Adipose tissue (tissue), 3 donors: Measurements from ENCODE around the gene LRRC2. TPM values are rescaled to one million over a fixed set of nuclear protein-coding genes. Genes with fewer than 3 reads are reported as not detected.

Experiments used
- H3K27ac ChIP-seq: one replicate; pipeline ENCODE4 v1.5.1; 2013; ENCODE audit warnings: low read depth, low read length
- WGBS, 3 donors: extraction: QIAGEN DNeasy Blood & Tissue Kit; methylation state at CpG; one replicate each; pipeline ENCODE4 v1.1.7; 2013; 5-methylcytosine and 5-hydroxymethylcytosine counted together
- polyA plus RNA-seq, 3 donors: library from polyadenylated mRNA; stranded (reverse); fragments of 200-250 nt; gene quantifications; one replicate each; pipeline ENCODE4 v1.2.3, GENCODE V29; 2013
- donor health status: healthy with polysubstance abuse.
- donor health status: Bipolar disorder and iron deficiency.
- donor health status: healthy.

Gene LRRC2
- polyA plus RNA-seq, 3 donors, result 0.58 to 6.9 (median 1.2) TPM

- 52 to 77% (median 76%) methylated on average over 11 of the region's 11 CpGs for WGBS, 3 donors
- H3K27ac ChIP-seq, result no peak overlapping the region
Observed at GRCh38 chr3:46491089-46492070, 74.7 kb downstream of the LRRC2 start.

- 72 to 81% (median 81%) methylated on average over 6 of the region's 6 CpGs for WGBS, 3 donors
- H3K27ac ChIP-seq, result no peak overlapping the region
Observed at GRCh38 chr3:46490338-46491084, 75.6 kb downstream of the LRRC2 start.

- WGBS, 3 donors, result 58 to 74% (median 60%) methylated on average over 1 of the region's 1 CpG
- H3K27ac ChIP-seq, result no peak overlapping the region
Observed at GRCh38 chr3:46489875-46490274, 76.2 kb downstream of the LRRC2 start.

- 82 to 87% (median 83%) methylated on average over 4 of the region's 4 CpGs for WGBS, 3 donors
- no peak overlapping the region for H3K27ac ChIP-seq
Observed at GRCh38 chr3:46489381-46489780, 76.7 kb downstream of the LRRC2 start.

- 10 to 11% (median 11%) methylated on average over 26 of the region's 26 CpGs for WGBS, 3 donors
- H3K27ac ChIP-seq, result no peak overlapping the region
Observed at GRCh38 chr3:46488735-46489361, 77.3 kb downstream of the LRRC2 start.

GRCh38 chr3:46485779-46486175 is 80.3 kb downstream of the LRRC2 start:
- 69 to 92% (median 89%) methylated on average over 4 of the region's 4 CpGs for WGBS, 3 donors
- H3K27ac ChIP-seq, result no peak overlapping the region

- no peak overlapping the region for H3K27ac ChIP-seq
- WGBS, 3 donors, result 45 to 71% (median 69%) methylated on average over 10 of the region's 10 CpGs
Observed at GRCh38 chr3:46484911-46485778, 81.0 kb downstream of the LRRC2 start.

- 92 to 95% (median 94%) methylated on average over 1 of the region's 1 CpG for WGBS, 3 donors
- no peak overlapping the region for H3K27ac ChIP-seq
Observed at GRCh38 chr3:46484388-46484787, 81.7 kb downstream of the LRRC2 start.

- H3K27ac ChIP-seq, result no peak overlapping the region
- 90 to 93% (median 92%) methylated on average over 2 of the region's 2 CpGs for WGBS, 3 donors
Observed at GRCh38 chr3:46483825-46484224, 82.3 kb downstream of the LRRC2 start.

GRCh38 chr3:46482632-46483350 is 83.3 kb downstream of the LRRC2 start:
- no peak overlapping the region for H3K27ac ChIP-seq
- WGBS, 3 donors, result 47 to 98% (median 90%) methylated on average over 1 of the region's 1 CpG

- no peak overlapping the region for H3K27ac ChIP-seq
- 88 to 95% (median 90%) methylated on average over 4 of the region's 4 CpGs for WGBS, 3 donors
Observed at GRCh38 chr3:46481636-46482035, 84.5 kb downstream of the LRRC2 start.

GRCh38 chr3:46480491-46481195 is 85.5 kb downstream of the LRRC2 start:
- H3K27ac ChIP-seq, result no peak overlapping the region

GRCh38 chr3:46479696-46480095 is 86.4 kb downstream of the LRRC2 start:
- H3K27ac ChIP-seq, result no peak overlapping the region
- 73 to 86% (median 82%) methylated on average over 5 of the region's 5 CpGs for WGBS, 3 donors

More at GRCh38 chr3:46480491-46481195, 85.5 kb downstream of the LRRC2 start:
- 76 to 88% (median 84%) methylated on average over 6 of the region's 6 CpGs for WGBS, 3 donors

- H3K27ac ChIP-seq, result no peak overlapping the region
- 88 to 96% (median 89%) methylated on average over 5 of the region's 5 CpGs for WGBS, 3 donors
Observed at GRCh38 chr3:46479021-46479420, 87.1 kb downstream of the LRRC2 start.

GRCh38 chr3:46478341-46478740 is 87.8 kb downstream of the LRRC2 start:
- 62 to 90% (median 63%) methylated on average over 5 of the region's 5 CpGs for WGBS, 3 donors
- H3K27ac ChIP-seq, result no peak overlapping the region

GRCh38 chr3:46477756-46478155 is 88.3 kb downstream of the LRRC2 start:
- H3K27ac ChIP-seq, result no peak overlapping the region
- WGBS, 3 donors, result 78 to 91% (median 82%) methylated on average over 5 to 6 of the region's 6 CpGs

GRCh38 chr3:46477145-46477544 is 89.0 kb downstream of the LRRC2 start:
- WGBS, 3 donors, result 81 to 92% (median 85%) methylated on average over 4 of the region's 4 CpGs

More at GRCh38 chr3:46477145-46477544, 89.0 kb downstream of the LRRC2 start:
- no peak overlapping the region for H3K27ac ChIP-seq
